ENCODE measurements around the gene RRAD. TPM values are rescaled to one million over a fixed set of nuclear protein-coding genes. Genes with fewer than 3 reads are reported as not detected.

Gene RRAD
- total RNA-seq, 1 experiment from 2014 or later = 2.8 TPM

DNA sequence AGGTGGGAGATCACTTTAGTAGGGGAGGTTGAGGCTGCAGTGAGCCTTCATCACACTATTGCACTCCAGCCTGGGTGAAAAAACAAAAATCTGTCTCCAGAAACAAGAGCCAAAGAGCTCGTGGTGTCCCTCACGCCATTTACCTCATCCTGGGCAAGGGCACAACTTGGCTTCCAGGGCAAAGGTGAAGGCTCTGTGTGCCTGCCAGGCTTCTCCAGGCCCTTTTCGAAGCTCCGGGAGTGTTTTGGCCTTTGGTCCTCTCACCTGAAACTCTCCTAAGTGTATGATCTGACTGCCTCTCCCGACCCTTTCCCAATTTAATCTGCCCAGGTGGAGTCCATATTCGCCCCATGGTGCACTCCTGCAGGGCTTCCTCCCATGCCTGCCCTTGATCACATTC lies 24.1 kb upstream of the RRAD start:
- H2AFZ ChIP-seq (ENCODE audit: low read length) = no peak overlapping the region
- no peak overlapping the region for H3K4me2 ChIP-seq (ENCODE audit: low read length)
- H3K4me1 ChIP-seq (ENCODE audit: insufficient read depth, low read length) = peaks cover 4% of the 10 kb centered on the region; the same call in 1 of the 2 replicates
- no peaks in the 10 kb centered on the region for H3K79me2 ChIP-seq (ENCODE audit: low read length)
- H4K20me1 ChIP-seq (ENCODE audit: low read length) = no peaks in the 10 kb centered on the region
- ChIA-PET POLR2A (ENCODE audit: unreplicated experiment) (no interaction called here), CTCF (no interaction called here)
- BruUV-seq (replicated peaks) = no TSS peak
- TF ChIP-seq, protein P1, sequence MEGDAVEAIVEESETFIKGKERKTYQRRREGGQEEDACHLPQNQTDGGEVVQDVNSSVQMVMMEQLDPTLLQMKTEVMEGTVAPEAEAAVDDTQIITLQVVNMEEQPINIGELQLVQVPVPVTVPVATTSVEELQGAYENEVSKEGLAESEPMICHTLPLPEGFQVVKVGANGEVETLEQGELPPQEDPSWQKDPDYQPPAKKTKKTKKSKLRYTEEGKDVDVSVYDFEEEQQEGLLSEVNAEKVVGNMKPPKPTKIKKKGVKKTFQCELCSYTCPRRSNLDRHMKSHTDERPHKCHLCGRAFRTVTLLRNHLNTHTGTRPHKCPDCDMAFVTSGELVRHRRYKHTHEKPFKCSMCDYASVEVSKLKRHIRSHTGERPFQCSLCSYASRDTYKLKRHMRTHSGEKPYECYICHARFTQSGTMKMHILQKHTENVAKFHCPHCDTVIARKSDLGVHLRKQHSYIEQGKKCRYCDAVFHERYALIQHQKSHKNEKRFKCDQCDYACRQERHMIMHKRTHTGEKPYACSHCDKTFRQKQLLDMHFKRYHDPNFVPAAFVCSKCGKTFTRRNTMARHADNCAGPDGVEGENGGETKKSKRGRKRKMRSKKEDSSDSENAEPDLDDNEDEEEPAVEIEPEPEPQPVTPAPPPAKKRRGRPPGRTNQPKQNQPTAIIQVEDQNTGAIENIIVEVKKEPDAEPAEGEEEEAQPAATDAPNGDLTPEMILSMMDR (conservative IDR thresholded peaks at IDR 0.05; ENCODE audit: low read depth, low read length) = no peak
- TF ChIP-seq EZH2phosphoT487 (IDR thresholded peaks at IDR 0.05; ENCODE audit: borderline replicate concordance, low read length) (no peak), EZH2 (IDR thresholded peaks at IDR 0.05; ENCODE audit: low read length, unreplicated experiment) (no peak)
- no peak overlapping the region for H3K27ac ChIP-seq (ENCODE audit: low read length)
- H3K36me3 ChIP-seq (ENCODE audit: low read depth, low read length) = no peaks in the 10 kb centered on the region
- ATAC-seq (no peak), DNase-seq (no peak)
- no peaks in the 10 kb centered on the region for H3K9me3 ChIP-seq (ENCODE audit: low read length)
- H3K4me3 ChIP-seq (ENCODE audit: low read length) = no peak overlapping the region
- intact Hi-C loops (cut with micrococcal nuclease) = no loop called here
- H3K9ac ChIP-seq (ENCODE audit: low read length) = no peak overlapping the region
- H3K9me2 ChIP-seq (replicated peaks; ENCODE audit: low read length) = no peaks in the 10 kb centered on the region
- no peaks in the 10 kb centered on the region for H3F3A ChIP-seq (ENCODE audit: low read length, unreplicated experiment)
- H3K27me3 ChIP-seq (ENCODE audit: low read length) = no peaks in the 10 kb centered on the region

- no peak overlapping the region for H3K9ac ChIP-seq (ENCODE audit: low read length)
- intact Hi-C loops (cut with micrococcal nuclease) = no loop called here
- POLR2A ChIA-PET (ENCODE audit: unreplicated experiment) = no interaction called here
- no peaks in the 10 kb centered on the region for H3K9me3 ChIP-seq (ENCODE audit: low read length)
- no peak overlapping the region for H3K27ac ChIP-seq (ENCODE audit: low read length)
- no peaks in the 10 kb centered on the region for H3K36me3 ChIP-seq (ENCODE audit: low read depth, low read length)
- peaks cover 4% of the 10 kb centered on the region; the same call in 1 of the 2 replicates for H3K4me1 ChIP-seq (ENCODE audit: insufficient read depth, low read length)
- H2AFZ ChIP-seq (ENCODE audit: low read length) = no peak overlapping the region
- no peaks in the 10 kb centered on the region for H3K9me2 ChIP-seq (replicated peaks; ENCODE audit: low read length)
- TF ChIP-seq EZH2phosphoT487 (IDR thresholded peaks at IDR 0.05; ENCODE audit: borderline replicate concordance, low read length) (no peak), EZH2 (IDR thresholded peaks at IDR 0.05; ENCODE audit: low read length, unreplicated experiment) (no peak)
- TF ChIP-seq, protein P1 (conservative IDR thresholded peaks at IDR 0.05; ENCODE audit: low read depth, low read length) = no peak
- peak overlapping the region; percentile 92; the same call in 1 of the 2 replicates for H3K4me2 ChIP-seq (ENCODE audit: low read length)
- DNase-seq (no peak), ATAC-seq (no peak)
- no peaks in the 10 kb centered on the region for H3F3A ChIP-seq (ENCODE audit: low read length, unreplicated experiment)
- BruUV-seq (replicated peaks) = no TSS peak
- no peak overlapping the region for H3K4me3 ChIP-seq (ENCODE audit: low read length)
- no peaks in the 10 kb centered on the region for H4K20me1 ChIP-seq (ENCODE audit: low read length)
- no peaks in the 10 kb centered on the region for H3K27me3 ChIP-seq (ENCODE audit: low read length)
- CTCF ChIA-PET = no interaction called here
- no peaks in the 10 kb centered on the region for H3K79me2 ChIP-seq (ENCODE audit: low read length)
Observed at GRCh38 chr16:66948837-66949225, 23.5 kb upstream of the RRAD start.

DNA sequence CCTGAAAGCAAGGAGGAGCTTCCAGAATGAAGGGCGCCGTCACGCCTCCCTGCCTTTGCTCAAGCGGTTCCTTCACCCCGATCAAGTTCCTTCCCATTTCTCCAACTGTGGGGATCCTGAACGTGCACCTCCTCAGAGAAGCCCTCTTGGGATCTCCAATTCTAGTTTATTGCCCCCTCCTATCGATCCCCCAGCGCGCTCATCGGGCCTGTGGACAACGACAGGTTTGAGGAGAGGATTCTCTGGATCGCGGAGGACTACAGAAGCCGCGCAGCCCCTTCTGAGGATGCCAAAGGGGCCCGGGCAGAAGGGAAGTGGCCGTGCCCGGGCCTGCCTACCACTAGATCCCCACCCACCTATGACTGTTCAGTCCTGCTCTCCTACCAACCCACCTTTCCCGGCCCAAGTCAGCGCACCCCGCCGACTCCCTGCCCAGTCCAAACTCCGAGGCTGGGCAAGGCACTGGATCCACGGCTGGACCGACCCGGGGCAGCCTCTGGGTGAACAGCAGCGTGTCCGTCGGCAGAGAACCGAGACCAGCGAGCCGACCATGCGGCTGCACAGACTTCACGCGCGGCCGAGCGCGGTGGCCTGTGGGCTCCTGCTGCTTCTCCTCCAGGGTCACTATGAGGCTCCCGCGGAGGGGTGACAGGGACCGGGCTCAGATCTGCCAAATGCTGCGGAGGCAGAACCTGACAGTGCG lies 22.9 kb upstream of the RRAD start:
- Histone ChIP-seq H3F3A (ENCODE audit: low read length, unreplicated experiment) (no peaks in the 10 kb centered on the region), H3K9me3 (ENCODE audit: low read length) (no peaks in the 10 kb centered on the region), H3K9ac (ENCODE audit: low read length) (no peak overlapping the region), H3K4me3 (ENCODE audit: low read length) (peak overlapping the region; percentile 68), H3K4me1 (ENCODE audit: insufficient read depth, low read length) (peaks cover 4% of the 10 kb centered on the region; the same call in 1 of the 2 replicates), H4K20me1 (ENCODE audit: low read length) (no peaks in the 10 kb centered on the region), H3K79me2 (ENCODE audit: low read length) (no peaks in the 10 kb centered on the region), H3K27me3 (ENCODE audit: low read length) (no peaks in the 10 kb centered on the region), H3K9me2 (replicated peaks; ENCODE audit: low read length) (no peaks in the 10 kb centered on the region), H3K27ac (ENCODE audit: low read length) (no peak overlapping the region), H3K4me2 (ENCODE audit: low read length) (peak overlapping the region; percentile 92), H2AFZ (ENCODE audit: low read length) (peak overlapping the region; percentile 87), H3K36me3 (ENCODE audit: low read depth, low read length) (no peaks in the 10 kb centered on the region)
- ChIA-PET CTCF (no interaction called here), POLR2A (ENCODE audit: unreplicated experiment) (no interaction called here)
- no TSS peak for BruUV-seq (replicated peaks)
- ATAC-seq (peak; percentile 40), DNase-seq (no peak)
- TF ChIP-seq, protein P1 (conservative IDR thresholded peaks at IDR 0.05; ENCODE audit: low read depth, low read length) = no peak
- TF ChIP-seq EZH2 (IDR thresholded peaks at IDR 0.05; ENCODE audit: low read length, unreplicated experiment) = no peak
- TF ChIP-seq EZH2phosphoT487 (IDR thresholded peaks at IDR 0.05; ENCODE audit: borderline replicate concordance, low read length) = no peak
- intact Hi-C loops (cut with micrococcal nuclease) = no loop called here
